ENCODE results near the gene SERPIND1. TPM values are rescaled to one million over a fixed set of nuclear protein-coding genes. Genes with fewer than 3 reads are reported as not detected.

Gene SERPIND1
- total RNA-seq, 1 donor from 2014 or later = 0.21 TPM

- no peak for DNase-seq (ENCODE audit: low spot score)
Observed at GRCh38 chr22:20771918-20772625, 1.8 kb upstream of the SERPIND1 start.

- DNase-seq (ENCODE audit: low spot score) = no peak
Observed at GRCh38 chr22:20774882-20775281, 969 bp downstream of the SERPIND1 start.

- DNase-seq (ENCODE audit: low spot score) = no peak
Observed at GRCh38 chr22:20775342-20775895, 1.5 kb downstream of the SERPIND1 start.

GRCh38 chr22:20776624-20777405 lies 2.9 kb downstream of the SERPIND1 start:
- no peak for DNase-seq (ENCODE audit: low spot score)

GRCh38 chr22:20777420-20778177 lies 3.7 kb downstream of the SERPIND1 start:
- no peak for DNase-seq (ENCODE audit: low spot score)

- no peak for DNase-seq (ENCODE audit: low spot score)
Observed at GRCh38 chr22:20779014-20779817, 5.3 kb downstream of the SERPIND1 start.

GRCh38 chr22:20779818-20780158 lies 5.9 kb downstream of the SERPIND1 start:
- no peak for DNase-seq (ENCODE audit: low spot score)

GRCh38 chr22:20781272-20781990 lies 7.5 kb downstream of the SERPIND1 start:
- DNase-seq (ENCODE audit: low spot score) = no peak

- no peak for DNase-seq (ENCODE audit: low spot score)
Observed at GRCh38 chr22:20782083-20782482, 8.2 kb downstream of the SERPIND1 start.

- DNase-seq (ENCODE audit: low spot score) = no peak
Observed at GRCh38 chr22:20782596-20783299, 8.8 kb downstream of the SERPIND1 start.

GRCh38 chr22:20783300-20783673 lies 9.4 kb downstream of the SERPIND1 start:
- DNase-seq (ENCODE audit: low spot score) = no peak

GRCh38 chr22:20783844-20784723 lies 10.2 kb downstream of the SERPIND1 start:
- no peak for DNase-seq (ENCODE audit: low spot score)

- DNase-seq (ENCODE audit: low spot score) = no peak
Observed at GRCh38 chr22:20785415-20785814, 11.5 kb downstream of the SERPIND1 start.

- no peak for DNase-seq (ENCODE audit: low spot score)
Observed at GRCh38 chr22:20786048-20786447, 12.1 kb downstream of the SERPIND1 start.

GRCh38 chr22:20786536-20786979 lies 12.6 kb downstream of the SERPIND1 start:
- no peak for DNase-seq (ENCODE audit: low spot score)

- DNase-seq (ENCODE audit: low spot score) = no peak
Observed at GRCh38 chr22:20787223-20787622, 13.3 kb downstream of the SERPIND1 start.

GRCh38 chr22:20787746-20788626 lies 14.1 kb downstream of the SERPIND1 start:
- DNase-seq (ENCODE audit: low spot score) = no peak
